T-helper 2 cell (primary cell): Measurements from ENCODE around the gene METTL1.
"Not testable (repeated sequence)": the region's sequence is repeated elsewhere in the genome, so short reads cannot be mapped to it uniquely, and the experiment has no call there.

Experiments used
- DNase-seq, 5 experiments: peaks; one replicate each; pipeline versions ENCODE4 v3.0.0 to v3.0.0-alpha.2; 2012 to 2022

Gene METTL1

DNA sequence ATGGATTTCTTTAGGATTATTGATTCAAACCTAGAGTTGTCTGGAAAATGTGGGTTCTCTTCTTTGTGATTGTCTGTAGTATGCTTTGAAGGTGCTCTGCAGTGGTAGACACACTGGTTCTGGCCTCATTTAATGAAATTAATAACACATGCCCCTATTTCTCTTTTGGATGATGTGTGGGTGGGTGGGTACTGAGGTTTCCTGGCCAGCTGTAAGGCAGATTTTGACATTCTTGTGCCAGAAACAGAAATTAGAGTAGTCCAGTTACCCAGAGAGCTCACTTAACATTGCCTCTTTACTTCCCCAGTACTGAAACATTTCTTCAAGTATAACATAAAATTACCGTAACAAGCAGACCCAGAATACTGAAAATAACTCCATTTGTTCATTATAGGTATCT is 25.1 kb upstream of the METTL1 start:
- DNase-seq = no peak

DNA sequence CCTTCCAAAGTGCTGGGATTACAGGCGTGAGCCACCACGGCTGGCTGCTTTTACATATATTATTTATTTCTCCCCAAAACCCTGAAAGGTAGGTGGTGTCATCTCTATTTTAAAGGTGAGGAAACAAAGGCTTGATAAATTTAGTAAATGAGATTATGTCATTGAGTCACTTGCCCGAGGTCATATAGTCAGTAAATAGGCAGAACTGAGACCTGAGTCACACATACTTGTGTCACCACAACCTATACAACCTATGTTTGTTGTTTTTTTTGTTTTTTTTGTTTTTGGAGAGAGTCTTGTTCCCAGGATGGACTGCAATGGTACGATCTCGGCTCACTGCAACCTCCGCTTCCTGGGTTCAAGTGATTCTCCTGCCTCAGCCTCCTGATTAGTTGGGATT is 23.4 kb upstream of the METTL1 start:
- DNase-seq = no peak

- no peak for DNase-seq
These were observed 22.0 kb upstream of the METTL1 start for GRCh38 chr12:57793920-57794319.

- no peak for DNase-seq
These were observed 12.0 kb upstream of the METTL1 start for GRCh38 chr12:57783861-57784260.

DNA sequence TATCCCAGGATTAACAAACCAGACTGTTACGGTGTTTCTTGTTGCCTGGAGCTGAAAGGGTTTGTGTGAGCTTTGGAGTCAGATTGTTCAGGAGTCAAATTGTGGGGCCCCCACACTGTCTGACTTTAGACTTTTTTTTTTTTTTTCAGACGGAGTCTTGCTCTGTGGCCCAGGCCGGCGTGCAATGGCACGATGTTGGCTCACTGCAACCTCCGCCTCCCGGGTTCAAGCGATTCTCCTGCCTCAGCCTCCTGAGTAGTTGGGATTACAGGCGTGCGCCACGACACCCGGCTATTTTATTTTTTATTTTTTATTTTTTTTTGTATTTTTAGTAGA is 11.5 kb upstream of the METTL1 start:
- DNase-seq = no peak

DNA sequence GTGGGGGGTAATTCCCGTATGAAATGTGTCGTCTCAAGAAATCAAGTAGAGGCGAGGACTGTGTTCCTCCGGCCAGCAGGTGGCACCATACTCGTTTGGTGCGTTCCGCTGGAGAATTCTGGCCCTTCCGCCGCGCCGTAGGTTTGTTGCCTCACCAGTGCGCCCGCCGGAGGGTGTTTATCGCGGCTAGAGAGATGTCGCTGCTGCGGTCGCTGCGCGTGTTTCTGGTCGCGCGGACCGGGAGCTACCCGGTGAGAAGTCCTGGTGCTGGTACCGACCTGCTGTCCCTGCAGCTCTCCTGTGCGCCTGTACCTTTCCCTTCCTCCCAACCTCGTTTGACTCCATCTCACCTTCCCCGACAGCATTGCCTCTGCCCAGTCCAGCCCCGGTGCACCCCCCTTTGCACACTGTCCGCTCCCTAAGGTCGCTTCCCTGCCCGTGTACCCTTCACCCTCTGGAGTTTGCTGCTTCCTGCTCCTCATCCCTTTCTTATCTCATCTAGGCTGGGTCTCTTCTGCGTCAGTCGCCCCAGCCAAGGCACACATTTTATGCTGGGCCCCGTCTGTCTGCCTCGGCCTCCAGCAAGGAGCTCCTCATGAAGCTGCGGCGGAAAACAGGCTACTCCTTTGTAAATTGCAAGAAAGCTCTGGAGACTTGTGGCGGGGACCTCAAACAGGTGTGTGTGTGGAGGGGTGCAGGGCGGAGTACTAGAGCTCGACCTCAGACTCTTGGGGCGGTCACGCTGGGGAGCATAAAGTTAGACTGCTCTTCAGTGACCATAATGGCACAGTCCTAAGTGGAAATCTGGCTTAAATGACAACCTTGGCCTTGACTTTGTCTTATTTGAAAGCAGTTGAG is 10.9 kb upstream of the METTL1 start, which contains the start of gene TSFM:
Gene TSFM, plus strand, starts transcription at position 180 of the 858 bp plus-strand sequence. Its CDS starts 15 bp downstream, at position 195.
- DNase-seq = peak; percentile 89 to 98 (median 96)

- no peak for DNase-seq
These were observed 10.3 kb upstream of the METTL1 start for GRCh38 chr12:57782243-57782607.

DNA sequence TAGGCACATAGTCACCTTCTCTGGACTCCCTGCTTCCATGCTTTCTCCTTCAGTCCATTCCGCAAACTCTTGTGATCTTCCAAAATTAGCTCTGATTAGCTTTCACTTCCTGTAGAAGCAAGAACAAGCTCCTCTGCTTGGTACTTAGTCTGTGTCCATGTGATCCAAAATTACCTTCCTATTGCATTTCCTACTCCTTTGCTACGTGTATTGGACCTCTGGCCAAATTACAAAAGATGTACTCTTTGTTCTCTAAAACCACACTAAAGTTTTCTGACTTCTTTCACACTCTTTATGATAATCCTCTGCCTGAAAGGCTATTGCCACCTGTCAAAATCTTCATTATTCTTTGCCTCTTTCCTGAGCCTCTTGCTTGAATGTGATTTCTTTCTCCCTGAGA is 9.9 kb upstream of the METTL1 start:
- DNase-seq = no peak

DNA sequence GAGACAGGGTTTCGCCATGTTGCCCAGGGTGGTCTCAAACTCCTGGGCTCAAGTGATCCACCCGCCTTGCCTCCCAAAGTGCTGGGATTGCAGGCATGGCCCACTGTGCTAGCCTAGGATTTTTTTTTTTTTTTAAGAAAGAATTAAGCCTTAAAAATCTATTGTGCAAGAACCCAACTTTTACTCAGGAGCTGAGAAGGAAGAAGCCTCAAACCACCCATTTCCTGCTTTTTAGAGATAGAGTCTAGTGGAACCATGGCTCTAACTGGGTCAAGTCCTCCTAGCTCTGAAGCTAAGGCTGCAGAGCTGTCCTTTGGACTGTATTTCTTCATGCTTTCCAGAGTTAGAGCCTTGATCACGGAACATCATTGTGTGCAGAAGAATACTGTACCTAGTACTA is 9.3 kb upstream of the METTL1 start:
- peak in 1 of 5 experiments; percentile 57 for DNase-seq

DNA sequence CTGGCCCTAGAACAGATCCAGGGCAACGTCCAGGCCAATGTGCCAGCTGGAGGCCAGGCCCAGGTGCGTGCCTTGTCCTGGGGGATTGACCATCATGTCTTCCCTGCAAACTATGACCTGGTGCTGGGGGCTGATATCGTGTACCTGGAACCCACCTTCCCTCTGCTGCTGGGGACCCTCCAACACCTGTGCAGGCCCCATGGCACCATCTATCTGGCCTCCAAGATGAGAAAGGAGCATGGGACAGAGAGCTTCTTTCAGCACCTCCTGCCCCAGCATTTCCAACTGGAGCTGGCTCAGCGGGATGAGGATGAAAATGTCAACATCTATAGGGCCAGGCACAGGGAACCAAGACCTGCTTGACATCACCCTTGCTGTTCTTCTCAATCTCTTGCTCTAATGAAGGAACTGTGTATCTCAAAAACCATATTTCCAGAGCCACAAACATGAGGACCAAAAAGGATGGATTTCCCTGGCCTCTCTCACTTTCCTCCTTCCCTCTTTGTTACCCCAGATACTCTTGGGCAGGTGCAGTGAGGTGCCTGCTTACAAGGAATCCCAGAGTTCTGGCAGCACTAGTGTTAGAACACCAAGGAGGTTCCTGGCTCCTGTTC is 8.5 kb upstream of the METTL1 start:
- DNase-seq = no peak

DNA sequence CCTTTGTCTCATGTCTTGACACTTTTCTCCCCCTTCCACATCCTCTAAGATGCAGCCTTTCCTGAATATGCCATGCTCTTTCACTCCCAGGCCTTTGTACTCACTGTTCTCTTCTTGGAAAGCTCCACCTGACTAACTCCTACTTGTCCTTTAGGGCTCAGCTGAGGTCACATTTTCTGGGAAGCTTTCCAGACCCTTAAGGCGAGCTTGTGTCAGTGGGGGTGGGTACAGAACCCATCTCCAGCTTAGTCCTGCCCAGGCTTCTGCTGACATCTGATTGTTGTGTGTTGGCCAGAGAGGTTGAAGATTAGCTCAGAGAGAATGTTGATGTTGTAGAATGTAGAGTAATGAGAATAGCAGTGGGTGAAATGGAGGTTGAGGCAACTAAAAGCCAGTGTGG is 7.8 kb upstream of the METTL1 start:
- DNase-seq = no peak

- DNase-seq = no peak
These were observed 6.0 kb upstream of the METTL1 start for GRCh38 chr12:57777911-57778310.

- no peak for DNase-seq
These were observed 5.5 kb upstream of the METTL1 start for GRCh38 chr12:57777367-57777766.

- DNase-seq = no peak
These were observed 4.3 kb upstream of the METTL1 start for GRCh38 chr12:57776247-57776587.

DNA sequence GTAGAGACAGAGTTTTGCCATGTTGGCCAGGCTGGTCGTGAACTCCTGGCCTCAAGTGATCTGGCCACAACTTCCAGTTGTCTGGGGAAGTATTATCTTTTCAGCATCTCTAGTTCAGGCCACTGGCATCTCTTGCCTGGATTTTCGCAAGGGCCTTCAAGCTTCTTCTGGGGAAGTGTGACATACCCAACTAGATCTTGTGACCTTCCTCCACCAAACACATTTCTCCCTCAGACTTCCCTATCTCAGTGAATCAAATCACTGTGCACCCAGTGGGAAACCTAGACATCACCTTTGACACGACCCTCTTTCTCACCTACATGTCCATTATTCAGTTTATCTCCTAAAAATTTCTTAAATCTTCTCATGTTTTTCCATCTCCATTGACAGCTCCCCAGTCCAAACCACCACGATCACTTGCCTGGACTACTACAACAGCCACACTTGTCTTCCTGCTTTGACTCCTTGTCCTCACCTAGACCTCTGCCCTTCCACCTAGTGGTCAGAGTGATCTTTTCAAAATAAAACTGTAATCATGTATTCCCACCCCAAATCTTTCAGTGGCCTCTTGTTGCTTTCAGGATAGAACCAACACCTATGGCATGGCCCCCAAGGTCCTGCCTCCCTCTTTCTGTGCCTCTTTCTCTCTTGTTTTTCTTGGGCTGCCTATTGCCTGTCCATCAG is 3.8 kb upstream of the METTL1 start:
- DNase-seq = no peak

DNA sequence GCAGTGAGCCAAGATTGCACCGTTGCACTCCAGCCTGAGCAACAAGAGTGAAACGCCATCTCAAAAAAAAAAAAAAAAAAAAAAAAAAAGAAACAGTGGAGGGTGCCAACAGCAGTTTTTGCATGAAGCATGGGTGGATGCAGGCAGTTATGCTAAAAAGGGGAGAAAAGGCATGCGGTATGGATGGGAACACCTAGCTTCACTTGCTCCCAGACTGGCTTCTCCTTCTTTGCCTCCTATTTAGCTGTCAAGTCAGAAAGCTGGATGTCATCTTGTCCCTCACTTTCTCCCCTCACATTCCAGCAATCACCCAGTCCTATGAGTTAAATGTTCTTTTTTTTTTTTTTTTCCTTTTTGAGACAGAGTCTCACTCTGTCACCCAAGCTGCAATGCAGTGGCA is 3.1 kb upstream of the METTL1 start:
- DNase-seq = no peak

DNA sequence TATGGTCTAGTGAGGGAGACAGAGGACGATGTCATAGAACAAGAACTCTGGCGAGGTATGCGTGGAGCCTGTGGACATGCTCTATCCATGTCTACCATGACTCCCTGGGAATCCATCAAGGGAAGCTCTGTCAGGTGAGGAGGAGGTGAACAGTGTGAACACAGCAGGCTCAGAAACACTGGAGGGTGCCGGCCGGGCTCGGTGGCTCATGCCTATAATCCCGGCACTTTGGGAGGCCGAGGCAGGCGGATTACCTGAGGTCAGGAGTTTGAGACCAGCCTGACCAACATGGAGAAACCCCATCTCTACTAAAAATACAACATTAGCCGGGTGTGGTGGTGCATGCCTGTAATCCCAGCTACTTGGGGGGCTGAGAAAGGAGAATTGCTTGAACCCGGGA is 2.7 kb upstream of the METTL1 start:
- DNase-seq = not testable (repeated sequence)

DNA sequence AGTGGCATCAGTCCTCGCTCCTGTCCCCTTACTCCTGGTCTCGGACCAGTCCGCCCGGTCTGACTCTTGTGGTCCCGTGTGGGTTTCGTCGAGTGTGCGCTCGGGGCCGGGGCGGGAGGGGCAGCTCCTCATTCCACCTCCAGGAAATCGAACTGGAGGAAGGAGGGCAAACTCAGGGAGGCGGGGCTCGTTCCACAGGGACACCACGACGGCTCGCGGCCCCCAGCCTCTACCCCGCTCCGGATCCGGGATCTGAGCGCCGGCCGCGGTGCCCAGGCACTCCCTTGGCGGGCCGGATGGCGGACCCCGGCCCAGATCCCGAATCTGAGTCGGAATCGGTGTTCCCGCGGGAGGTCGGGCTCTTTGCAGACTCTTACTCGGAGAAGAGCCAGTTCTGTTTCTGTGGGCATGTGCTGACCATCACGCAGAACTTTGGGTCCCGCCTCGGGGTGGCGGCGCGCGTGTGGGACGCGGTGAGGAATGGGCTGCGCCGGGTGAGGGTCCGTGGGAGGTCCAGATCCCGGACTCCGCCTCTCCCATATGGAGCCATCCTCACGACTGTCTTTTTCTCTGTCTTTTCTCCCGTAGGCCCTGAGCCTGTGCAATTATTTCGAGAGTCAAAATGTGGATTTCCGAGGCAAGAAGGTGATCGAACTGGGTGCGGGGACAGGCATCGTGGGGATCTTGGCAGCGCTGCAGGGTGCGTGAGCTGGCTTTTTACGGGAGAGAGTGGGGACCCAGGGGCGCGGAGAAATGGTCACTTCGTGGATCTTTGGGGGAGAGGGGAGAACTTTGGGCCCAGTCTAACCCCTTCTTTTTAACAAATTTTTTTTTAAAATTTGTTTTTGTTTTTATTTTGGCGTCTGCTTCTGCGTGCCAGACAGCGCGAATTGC is 771 bp upstream of the METTL1 start, which contains the start of gene EEF1AKMT3:
Gene EEF1AKMT3, plus strand, starts transcription at position 186 of the 894 bp plus-strand sequence. Its CDS starts 111 bp downstream, at position 297.
- DNase-seq = peak in 3 of 5 experiments; percentile 14 to 34 (median 28)

DNA sequence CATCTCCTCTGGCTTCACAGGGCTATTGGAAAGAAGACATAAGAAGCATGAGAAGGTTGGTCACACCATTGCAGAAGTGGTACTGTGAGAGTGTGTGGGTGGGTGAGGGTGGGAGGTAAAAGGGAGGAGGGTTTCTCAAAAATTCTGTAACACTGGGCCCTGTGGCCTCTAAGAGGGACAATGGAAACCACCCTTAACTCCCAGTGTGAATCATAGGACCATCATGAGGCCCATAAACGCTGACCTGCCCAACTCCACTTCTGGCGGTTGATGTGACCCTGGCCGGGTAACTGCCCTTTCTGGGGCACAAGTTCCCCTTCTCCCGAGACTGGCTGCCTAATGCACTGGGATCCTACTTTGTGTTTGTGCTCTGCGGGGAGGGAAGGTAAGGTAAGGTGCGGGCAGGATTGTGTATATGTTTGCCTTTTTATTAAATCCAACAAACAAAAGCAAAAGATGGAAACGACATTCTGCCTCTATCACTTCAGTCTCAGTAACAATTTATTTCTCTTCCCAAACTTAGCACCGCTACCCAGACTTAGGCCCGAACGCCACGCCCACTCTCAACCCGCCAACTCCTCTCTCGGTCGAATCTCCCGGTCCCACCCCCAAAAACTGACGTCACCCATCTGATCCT is 551 bp downstream of the METTL1 start:
- peak in 4 of 5 experiments; percentile 50 to 89 (median 82) for DNase-seq

- no peak for DNase-seq
These were observed 1.2 kb downstream of the METTL1 start for GRCh38 chr12:57770734-57771133.

- no peak for DNase-seq
These were observed 2.3 kb downstream of the METTL1 start for GRCh38 chr12:57769594-57769993.

GRCh38 chr12:57767876-57768275 is 4.0 kb downstream of the METTL1 start:
- DNase-seq = no peak
